NB4 (cell line): ENCODE results near the gene PLPP3.

ENCODE experiments used
- CTCF ChIP-seq: IDR thresholded peaks from one replicate; pipeline ENCODE4 v1.5.1; 2012; ENCODE audit warnings: low read depth, low read length
- POLR2A ChIP-seq: IDR thresholded peaks from 2 replicates; pipeline ENCODE4 v1.6.1; 2011; ENCODE audit warnings: mild to moderate bottlenecking; ENCODE audit not compliant: insufficient read length; ENCODE audit errors: extremely low read depth

GRCh38 chr1:56555448-56555847 lies 23.9 kb downstream of the PLPP3 start:
- TF ChIP-seq CTCF (no peak), POLR2A (no peak)
